ENCODE data around the gene KANK2. TPM values are rescaled to one million over a fixed set of nuclear protein-coding genes. Genes with fewer than 3 reads are reported as not detected.

The KANK2 gene
- total and polyA plus RNA-seq, 2 of the 13 experiments (the other 11 are each of a cell fraction or from before 2014, with no cell fraction given) = 5.7 to 12.9 TPM

GRCh38 chr19:11244846-11245589 is 47.7 kb upstream of the KANK2 start (continued):
- TF ChIP-seq ZBTB4 (CRISPR knock-in tag; IDR thresholded peaks at IDR 0.05; ENCODE audit: borderline replicate concordance) (no peak), HMG20A (CRISPR knock-in tag; IDR thresholded peaks at IDR 0.05; ENCODE audit: borderline replicate concordance) (no peak), HNRNPUL1 (IDR thresholded peaks at IDR 0.05; ENCODE audit: low read depth, low read length) (no peak), ZNF615 (CRISPR knock-in tag; IDR thresholded peaks at IDR 0.05; ENCODE audit: borderline replicate concordance) (no peak), MTF1 (CRISPR knock-in tag; IDR thresholded peaks at IDR 0.05) (no peak), SALL1 (CRISPR knock-in tag; IDR thresholded peaks at IDR 0.05) (no peak), TOPORS (CRISPR knock-in tag; IDR thresholded peaks at IDR 0.05) (no peak), FUBP1 (CRISPR knock-in tag; IDR thresholded peaks at IDR 0.05; ENCODE audit: borderline replicate concordance) (no peak), SP140L (CRISPR knock-in tag; IDR thresholded peaks at IDR 0.05; ENCODE audit: borderline replicate concordance) (no peak), ZNF234 (CRISPR knock-in tag; conservative IDR thresholded peaks at IDR 0.05) (no peak)

All from HepG2 (cell line).